HG03066 (cell line): Measurements from ENCODE around the gene ELMO1.

ENCODE experiments used
- ATAC-seq: cut with Tn5 transposase; IDR thresholded peaks from one replicate; pipeline ENCODE4 v1.9.1; 2021; ENCODE audit warnings: low read depth; ENCODE audit not compliant: unreplicated experiment

ELMO1 gene

DNA sequence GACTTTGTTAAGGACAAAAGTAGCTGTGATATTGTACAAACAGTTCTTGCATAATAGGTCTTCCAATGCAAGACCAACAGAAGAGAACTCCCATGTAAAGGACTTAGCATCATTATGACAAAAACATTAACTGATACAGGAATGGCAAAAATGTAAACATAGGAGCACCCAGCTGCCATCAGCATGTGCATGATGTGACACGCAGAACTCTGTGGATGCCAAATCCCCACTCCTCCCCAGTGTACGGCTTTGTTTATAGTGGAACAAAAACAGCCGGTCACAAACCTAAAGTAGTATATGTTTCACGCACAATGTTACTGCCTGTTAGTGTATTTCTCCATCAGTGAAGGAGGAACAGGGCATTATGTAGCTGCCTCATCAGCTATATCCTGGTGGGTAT lies 408.3 kb downstream of the ELMO1 start:
- ATAC-seq = no peak

DNA sequence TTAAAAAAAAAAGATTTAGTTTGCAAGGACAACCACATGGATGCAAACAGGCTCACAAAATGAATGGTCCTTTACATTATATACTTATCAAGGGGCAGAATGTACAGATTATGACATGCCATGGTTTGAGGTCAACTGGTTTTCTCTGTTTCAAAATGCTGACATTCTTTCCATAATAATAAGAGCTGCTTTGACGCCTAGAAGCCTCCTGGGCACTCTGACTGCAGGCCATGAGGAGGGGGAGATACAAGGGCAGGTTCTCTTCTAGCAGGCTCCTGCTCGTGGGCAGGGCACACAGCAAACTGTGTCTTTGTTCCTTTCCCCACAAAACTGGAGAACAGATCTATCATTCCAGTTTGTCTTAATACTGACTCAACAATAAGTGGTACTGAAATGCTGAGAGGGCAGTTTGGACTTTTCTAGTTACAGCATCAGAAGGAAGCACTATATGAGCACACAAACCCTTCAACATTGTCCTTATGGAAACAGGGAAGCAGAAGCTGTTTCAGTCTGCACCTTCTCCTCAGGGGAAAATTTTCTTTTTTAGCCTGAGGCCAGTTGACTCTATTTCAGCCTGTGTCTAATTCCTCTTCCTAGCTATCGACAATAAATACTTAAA lies 409.4 kb downstream of the ELMO1 start:
- ATAC-seq = no peak

DNA sequence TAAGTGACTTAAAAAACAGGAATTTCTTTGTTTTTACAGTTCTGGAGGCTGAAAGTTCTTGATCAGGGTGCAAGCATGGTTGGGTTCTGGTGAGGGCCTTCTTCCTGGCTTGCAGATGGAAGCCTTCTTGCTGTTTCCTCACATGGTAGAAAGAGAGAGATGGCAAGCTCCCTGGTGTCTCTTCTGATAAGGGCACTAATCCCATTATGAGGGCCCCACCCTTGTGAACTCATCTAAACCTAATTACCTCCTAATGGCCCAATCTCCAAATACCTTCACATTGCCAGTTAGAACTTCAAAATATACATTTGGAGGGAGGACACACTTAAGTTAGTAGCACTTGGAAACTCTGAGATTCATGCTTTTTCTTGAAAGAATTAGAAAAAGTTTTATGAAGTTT lies 410.0 kb downstream of the ELMO1 start:
- no peak for ATAC-seq

DNA sequence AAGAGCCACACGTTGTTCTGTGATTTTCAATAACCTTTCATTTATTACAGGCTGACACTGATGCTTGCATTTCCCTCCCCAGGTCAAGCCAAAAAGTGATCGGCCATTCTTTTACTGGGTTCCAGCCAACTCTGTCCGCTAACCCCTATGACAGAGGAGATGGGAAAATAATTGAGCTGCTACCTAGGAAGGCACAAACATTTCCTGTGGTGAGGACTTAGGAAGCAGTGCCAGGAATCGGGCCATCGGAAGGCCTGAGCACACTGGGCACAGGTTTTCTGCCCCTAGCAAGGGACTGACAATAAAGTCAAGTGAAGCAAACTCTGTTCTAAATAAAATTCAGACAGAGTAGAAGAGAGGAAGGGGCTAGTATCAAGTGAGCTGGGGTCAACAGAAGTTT lies 411.4 kb downstream of the ELMO1 start:
- no peak for ATAC-seq

DNA sequence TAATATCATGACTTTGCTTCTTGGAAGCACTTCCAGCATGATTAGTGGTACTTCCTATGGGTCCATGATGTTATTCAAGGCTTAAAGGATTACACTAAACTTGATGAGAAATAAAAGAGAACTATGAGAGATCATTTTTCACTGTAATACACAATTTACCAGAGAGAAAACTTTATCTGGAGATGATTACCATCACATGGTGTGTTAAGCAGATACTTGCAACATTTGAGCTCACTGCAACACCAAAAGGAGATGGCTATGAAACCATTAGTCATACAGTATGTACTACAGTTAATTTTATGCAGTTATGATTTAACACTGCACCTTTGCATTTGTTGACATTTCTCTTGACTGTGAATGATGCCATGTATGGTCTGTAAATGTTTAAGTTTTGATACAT lies 413.0 kb downstream of the ELMO1 start:
- no peak for ATAC-seq

DNA sequence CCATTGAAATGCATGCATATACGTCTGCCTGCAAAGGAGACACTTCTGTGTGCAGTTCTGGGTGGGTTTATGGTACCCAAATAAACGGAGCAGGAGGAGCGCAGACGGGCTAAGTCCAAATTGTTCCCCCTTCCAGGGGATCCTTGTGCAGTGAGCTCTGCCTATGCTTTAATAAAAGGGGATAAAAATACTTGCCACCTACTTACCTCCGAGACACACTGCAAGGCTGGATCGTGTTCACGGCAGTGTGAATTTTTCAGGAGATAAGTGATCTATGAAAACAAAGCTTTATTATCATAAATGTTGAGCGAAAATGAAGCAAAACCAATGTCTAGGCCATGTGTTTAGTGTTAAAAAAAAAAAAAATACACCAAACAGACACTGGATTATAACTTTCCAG lies 415.5 kb downstream of the ELMO1 start:
- no peak for ATAC-seq

DNA sequence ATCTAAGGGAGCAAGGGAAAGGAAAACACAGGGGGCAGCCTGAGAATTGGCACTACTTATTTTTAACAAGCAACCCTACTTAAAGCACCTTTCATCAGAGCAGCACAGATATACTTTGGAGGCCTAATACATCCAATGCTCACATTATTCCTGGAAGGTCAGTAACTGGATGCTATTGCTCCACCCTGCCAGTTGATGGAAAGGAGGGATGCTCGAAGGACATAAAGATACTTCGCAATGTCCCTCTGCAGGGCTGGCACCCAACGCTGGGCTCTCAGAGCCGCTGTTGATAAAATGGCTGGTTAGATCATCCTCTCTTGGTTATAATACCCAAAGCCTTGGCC lies 416.4 kb downstream of the ELMO1 start:
- no peak for ATAC-seq

DNA sequence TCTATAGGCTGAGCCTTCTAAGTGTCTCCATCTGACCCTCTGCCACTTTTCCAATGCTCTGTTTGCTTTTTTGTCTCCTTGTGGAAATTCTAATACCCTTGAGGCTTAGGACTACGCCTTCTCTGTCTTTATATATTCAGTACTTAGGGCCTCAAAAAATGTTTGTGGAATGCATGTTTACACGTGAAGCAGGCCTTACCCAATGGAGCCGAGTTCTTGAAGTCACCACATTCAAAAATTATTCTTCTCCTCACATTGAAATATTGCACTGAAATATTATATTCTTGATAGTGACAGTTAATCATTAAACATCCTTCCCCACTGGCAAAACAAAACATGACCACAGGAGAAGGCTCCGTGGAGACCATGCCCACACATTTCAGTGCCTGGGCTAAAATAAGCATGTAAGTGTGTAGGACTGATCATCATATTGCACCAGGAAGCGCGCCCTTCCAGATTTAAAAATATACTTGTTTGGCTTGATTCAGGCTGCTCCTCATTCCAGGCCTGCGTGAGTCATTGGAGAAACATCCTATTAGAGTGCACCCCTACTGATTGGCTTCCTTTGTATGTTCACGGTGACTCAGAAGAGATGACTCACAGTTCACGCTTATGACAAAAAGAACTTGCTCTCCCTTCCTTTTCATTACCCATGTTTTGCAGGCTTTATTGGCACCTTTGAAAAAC lies 416.9 kb downstream of the ELMO1 start:
- no peak for ATAC-seq

DNA sequence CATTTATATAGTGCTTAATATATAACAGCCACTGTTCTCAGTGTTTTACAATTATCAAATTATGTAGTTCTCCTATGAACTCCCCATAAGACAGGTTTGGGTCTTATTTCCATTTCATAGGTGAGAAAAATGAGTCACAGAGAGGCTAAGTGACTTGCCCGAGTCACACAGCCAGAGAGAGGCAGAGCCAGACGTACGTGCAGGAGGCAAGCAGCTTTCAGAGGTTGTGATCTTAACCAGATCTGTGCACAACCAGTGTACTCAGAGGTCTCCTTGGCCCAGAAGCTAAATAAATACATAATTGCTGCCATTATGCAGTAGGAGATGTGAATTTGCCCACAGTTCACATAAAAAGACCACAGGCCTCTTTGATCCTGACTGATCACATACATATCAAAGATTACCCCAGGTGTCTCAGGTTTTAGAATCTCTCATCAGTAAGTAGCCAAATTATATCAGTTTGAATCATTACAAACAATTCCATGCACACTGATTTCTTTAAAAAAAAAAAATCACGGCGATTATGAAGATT lies 419.7 kb downstream of the ELMO1 start:
- no peak for ATAC-seq

DNA sequence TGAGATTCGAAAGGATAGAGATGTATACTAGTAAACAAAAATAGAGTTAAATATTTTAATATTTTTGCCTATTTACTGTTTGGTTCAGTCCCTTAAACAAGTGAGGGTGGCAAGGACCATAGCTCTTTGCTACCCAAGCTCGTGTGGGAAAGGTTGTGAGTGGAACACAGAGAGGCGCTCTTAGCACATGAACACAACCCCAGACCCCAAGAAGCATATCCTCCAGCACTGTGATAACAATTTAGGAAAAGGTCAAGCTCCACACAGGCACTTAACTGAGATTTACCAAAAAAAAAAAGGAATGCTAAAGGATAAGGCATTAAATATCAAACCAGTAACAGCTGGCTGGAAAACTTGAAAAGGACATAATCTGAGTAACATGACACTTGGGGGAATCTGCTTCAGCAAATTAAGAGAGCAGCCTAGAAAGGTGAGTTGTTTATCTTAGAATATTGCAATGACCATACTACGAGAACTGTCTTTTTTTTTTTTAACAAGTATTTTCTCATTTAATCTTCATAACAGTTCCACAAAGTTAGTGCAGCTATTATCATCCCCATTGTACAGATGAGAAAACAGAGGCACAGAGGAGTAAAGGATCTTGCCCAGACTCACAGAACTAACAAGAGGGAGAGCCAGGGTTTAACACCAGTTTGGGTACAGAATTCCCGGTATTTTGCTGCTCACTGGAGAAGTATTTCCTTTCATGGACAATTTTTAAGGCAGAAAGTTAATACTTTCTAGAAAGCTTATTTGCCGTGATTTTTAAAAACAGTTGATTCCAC lies 420.9 kb downstream of the ELMO1 start:
- ATAC-seq = no peak

DNA sequence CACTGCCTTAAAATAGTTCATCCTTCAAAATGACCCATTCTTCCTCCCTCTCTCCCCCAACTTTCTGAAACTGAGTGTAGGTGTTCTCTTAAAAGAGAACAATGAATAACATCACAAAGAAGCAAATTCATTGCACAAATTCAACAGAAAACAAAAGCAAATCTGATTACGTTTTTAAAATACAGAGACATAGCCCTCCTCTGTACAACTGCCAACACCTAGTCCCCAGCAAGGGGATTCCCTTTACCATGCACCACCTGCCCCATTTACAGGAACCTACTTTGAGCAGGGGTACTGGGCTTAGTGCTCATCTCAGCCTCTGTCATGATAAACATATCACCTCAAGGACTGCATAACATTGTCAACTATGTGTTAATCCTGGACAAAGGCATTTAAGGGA lies 421.6 kb downstream of the ELMO1 start:
- ATAC-seq = no peak

DNA sequence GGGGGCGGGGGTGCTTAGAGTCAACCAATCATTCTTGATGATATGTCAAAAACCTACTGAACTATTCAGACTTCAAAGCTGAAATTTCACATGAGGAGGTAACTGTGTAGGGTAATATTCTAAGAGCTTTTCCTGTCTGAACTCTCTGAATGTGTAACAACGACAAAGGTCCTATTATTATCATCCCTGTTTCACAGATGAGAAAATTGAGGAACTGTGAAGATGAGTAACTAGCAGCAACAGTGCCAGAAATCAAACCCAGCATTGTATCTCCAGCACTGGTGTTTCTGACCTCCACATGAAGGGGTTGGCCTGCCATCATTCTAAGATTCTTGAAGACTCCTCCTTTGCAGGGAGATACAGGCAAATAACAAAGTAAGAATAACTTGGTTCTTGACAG lies 429.7 kb downstream of the ELMO1 start:
- no peak for ATAC-seq

DNA sequence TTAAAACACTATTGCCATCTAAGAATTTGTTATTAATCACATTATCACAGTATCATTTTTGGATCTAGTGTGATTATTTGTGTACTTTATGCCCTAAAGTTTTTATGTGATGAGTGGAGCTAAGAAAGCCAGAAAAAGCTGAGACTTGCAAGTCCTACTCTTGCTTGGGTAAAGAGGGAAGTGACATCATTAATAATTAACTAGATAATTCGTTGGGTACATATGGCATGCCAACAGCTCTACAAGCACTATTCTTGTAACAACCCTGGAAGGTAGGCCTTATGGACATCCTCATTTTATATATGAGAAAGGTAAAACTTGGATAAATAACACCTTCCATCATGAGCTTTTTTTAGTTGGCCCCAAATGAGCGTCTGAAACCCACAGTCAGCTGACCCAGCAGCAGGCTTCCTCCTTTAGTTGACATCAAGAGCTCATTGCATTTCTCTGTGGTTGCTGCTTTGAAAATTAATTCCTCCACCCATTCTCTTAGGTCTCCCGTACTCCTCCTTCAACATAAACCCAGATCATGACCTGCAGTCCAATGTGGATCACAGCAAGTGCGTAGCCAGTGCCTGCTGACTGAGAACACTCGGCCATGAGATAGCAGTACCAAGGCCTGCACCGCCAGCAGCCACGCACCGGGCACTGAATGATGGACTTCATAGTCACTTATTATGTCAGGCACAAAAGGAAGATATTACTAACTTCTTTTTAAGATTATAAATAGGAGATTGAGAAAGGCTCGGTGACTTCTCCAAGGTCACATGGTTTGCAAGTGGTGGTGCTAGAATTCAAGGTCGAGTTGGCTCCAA lies 432.4 kb downstream of the ELMO1 start:
- ATAC-seq = no peak

DNA sequence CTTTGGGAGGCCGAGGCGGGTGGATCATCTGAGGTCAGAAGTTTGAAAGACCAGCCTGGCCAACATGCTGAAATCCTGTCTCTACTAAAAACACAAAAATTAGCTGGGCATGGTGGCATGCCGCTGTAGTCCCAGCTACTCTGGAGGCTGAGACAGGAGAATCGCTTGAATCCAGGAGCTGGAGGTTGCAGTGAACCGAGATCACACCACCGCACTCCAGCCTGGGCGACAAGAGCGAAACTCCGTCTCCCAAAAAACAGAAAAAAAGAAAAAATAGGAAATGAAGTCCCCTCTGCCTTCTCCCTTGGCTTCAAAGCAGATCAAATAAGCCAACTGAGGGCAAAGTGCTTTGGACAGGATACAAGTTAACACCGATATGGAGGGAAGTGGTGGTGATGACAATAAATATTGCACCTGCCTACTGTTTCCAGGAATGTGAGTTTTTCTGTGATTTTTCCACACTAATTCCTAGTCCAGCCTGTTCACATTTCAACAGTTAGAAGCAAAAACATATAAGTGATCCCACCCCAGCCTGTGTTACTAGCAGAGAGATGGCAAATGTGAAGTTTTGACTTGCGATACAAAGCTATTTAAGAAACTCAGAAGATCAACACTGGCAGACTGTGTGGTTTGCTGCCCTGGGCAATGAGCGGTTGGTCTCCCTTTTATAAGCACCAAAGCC lies 433.2 kb downstream of the ELMO1 start:
- ATAC-seq = no peak

DNA sequence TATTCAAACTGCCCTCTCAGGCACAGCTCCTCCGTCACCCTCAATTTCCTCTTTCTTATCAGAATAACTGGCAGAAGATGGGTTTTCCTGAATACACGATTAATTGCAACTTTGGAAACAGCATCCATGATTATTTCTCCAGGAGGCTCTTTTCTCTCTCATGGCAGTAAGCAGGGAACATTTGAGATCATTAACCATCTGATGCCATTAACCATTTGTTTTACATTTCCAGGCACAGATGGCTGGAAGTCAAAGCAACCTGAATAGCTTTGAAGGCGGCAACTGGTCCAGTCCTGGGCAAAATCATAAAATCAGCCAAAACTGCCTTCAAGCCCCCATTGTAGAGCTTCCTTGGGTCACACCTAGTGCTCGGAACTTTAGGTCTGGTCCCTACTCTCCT lies 434.9 kb downstream of the ELMO1 start:
- no peak for ATAC-seq

DNA sequence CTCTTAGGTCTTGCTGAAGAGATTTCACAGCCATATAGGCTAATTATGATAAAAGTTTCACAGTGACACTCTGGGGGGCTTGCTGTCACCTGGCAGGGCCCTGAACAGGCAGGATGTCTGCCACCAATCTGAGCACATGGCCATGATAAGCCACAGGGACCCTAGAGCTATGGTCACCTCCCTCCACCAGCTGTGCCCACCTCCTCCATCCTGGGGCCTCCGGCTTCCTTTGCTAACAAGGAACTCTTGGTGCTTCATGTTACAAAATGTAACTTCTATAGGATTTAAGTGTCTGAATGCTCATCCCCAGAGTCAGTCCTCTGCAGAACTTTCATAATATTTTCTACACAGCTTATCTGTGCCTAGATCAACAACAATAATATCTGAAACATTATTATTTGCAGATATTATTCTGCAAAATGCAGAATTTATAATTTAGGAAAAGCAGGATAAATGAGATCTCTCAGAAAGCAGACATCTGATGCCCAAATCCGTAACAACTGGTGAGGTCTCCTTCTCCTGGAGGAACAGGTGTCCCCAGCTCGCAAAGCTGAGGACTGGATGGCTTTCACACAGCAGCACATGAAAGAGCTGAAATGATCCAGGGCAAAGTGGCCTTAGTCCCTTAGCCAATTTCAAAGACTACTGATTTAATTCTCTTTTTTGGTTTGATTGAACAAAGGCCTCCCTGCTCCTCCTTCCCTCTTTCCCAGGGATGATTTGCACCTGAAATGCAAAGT lies 437.3 kb downstream of the ELMO1 start:
- ATAC-seq = no peak

DNA sequence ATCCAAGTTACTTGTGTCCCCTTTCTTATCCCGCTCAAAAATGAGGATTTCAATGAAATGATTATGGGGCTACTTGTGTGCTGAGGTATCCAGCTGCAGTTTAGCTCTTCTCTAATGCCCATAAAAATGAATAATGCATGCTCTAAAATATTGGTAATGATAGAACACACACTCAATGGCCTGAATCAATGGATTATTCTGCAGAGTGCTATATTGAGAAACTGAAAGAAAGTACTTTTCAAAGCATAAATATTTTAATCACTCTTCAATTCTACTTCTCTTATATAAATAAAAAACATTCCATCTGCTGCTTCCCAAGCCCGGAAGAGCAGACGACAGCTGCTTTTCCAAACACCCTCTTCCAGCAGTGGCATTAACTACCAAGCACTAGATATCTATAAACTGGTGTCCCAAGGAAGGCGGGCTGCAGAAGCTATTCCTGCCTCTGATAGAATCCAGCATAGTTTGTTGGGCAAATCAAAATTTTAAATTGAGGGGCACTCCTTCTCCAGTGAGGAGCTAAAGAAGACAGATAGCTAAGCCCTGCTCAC lies 439.5 kb downstream of the ELMO1 start:
- no peak for ATAC-seq

DNA sequence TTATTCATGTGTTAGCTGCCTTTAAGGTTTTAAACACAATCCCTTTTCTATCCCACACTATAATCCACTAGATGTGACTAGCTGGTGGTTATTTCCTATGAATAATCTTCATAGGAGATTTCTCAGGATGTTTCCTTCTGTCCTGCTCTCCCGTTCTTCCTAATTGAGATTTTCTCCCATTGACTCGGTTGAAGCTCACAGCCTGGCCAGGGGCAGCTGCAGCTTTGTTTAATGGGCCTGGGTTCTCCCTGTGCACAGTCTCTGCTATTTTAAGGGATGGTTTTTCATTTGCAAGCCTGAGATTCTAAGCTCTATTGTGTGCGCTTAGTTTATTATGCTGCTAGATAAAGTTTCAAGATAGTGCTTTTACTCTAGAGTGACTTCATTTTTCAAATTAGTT lies 441.0 kb downstream of the ELMO1 start:
- no peak for ATAC-seq

DNA sequence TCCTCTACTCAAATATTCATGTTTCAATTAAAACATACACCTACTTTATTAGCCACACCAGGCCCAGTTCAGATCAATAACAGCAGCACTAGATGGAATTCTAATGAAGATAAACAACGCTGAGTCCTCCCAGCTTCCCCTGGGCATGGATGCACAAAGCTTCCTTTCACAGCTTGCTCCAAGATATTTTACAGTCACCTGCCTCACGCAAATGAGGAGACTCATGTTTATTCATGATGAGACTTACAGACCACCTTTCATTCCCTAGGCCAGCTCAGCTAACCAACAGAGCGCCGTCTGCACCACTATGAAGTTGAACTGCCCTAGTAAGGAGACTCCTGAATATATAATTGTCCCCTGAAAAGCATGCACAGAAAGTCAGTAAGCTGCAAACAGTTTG lies 441.4 kb downstream of the ELMO1 start:
- no peak for ATAC-seq
